ENCODE results near the gene EXOC3L4.
A peak's percentile ranks its signal among the peaks of the same experiment; 100 is the strongest.
"Not testable (repeated sequence)": the region's sequence is repeated elsewhere in the genome, so short reads cannot be mapped to it uniquely, and the experiment has no call there.

Gene EXOC3L4

GRCh38 chr14:103116636-103117035, 22.1 kb downstream of the EXOC3L4 start:
- no peak for DNase-seq (ENCODE audit: low spot score)
- TF ChIP-seq CTCF (IDR thresholded peaks at IDR 0.05; ENCODE audit: extremely low read depth, missing control alignments) = no peak

- DNase-seq (ENCODE audit: low spot score) = not testable (repeated sequence)
Observed at GRCh38 chr14:103117499-103117898, 23.0 kb downstream of the EXOC3L4 start.

GRCh38 chr14:103118018-103118662, 23.6 kb downstream of the EXOC3L4 start:
- no peak for DNase-seq (ENCODE audit: low spot score)
- no peak for TF ChIP-seq CTCF (IDR thresholded peaks at IDR 0.05; ENCODE audit: extremely low read depth, missing control alignments)

- no peak for DNase-seq (ENCODE audit: low spot score)
Observed at GRCh38 chr14:103118663-103119404, 24.3 kb downstream of the EXOC3L4 start.

GRCh38 chr14:103119527-103119926, 25.0 kb downstream of the EXOC3L4 start:
- not testable (repeated sequence) for DNase-seq (ENCODE audit: low spot score)

More at GRCh38 chr14:103118663-103119404, 24.3 kb downstream of the EXOC3L4 start:
- no peak for TF ChIP-seq CTCF (IDR thresholded peaks at IDR 0.05; ENCODE audit: extremely low read depth, missing control alignments)

- DNase-seq (ENCODE audit: low spot score) = no peak
- no peak for TF ChIP-seq CTCF (IDR thresholded peaks at IDR 0.05; ENCODE audit: extremely low read depth, missing control alignments)
Observed at GRCh38 chr14:103121121-103121845, 26.8 kb downstream of the EXOC3L4 start.

GRCh38 chr14:103121846-103122584, 27.5 kb downstream of the EXOC3L4 start:
- TF ChIP-seq CTCF (IDR thresholded peaks at IDR 0.05; ENCODE audit: extremely low read depth, missing control alignments) = no peak
- peak; percentile 65 for DNase-seq (ENCODE audit: low spot score)

- no peak for TF ChIP-seq CTCF (IDR thresholded peaks at IDR 0.05; ENCODE audit: extremely low read depth, missing control alignments)
- no peak for DNase-seq (ENCODE audit: low spot score)
Observed at GRCh38 chr14:103122585-103122946, 28.0 kb downstream of the EXOC3L4 start.
